ENCODE results near the gene EBF3.

Gene EBF3

DNA sequence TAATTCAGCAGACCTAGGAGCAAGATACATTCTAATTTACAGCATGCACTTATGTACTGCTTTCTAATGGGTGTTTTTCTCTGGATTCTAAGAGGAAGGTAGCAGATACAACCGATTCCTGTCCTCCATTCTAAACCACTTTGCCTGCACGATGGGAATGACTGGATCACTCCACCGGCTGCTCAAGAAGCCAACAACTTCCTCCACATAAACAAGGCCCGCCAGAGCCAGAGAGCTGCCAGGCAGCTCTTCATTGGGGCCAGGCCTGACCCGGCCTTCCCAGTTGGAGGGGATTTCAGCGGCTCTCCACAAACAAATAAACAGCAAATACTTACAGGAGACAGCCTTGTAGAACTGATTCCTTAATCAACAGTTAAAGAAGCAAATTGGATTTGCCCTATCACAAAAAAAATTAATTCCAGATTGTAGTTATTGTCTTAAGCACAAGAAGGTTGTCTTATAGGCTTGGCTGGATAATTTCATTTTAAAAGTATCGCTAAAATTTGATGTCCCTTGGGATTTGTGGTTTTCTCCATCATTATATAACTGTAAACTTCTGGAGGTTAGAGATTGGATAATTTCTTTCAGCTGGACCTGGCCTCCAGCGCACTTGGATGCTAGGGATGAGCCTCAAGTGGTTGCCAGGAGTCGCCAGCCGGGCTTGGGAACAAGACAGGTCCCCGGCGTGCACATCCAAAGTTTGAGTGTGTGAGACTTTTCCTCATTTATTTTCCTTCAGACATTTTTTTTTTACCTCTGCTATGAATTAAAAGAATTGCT lies 20.9 kb downstream of the EBF3 start:
- no peak for DNase-seq

DNA sequence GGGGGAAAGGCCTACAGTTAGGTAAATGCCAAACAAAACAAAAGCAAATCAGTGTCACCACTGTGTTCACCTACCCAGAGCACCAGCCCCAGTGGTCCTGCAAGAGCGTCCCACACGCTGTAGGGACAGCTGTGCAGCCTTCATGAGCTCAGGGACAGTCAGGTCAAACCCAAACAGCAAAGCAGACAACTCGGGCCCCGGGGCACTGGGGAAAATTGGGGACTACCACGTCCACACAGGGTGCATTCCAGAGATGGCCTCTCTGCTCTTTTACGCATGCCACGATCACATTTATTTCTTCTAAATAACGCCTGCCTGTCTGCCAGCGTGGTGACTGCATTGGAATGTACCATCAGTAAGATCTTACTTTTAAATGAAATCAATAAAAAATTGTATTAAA lies 21.7 kb downstream of the EBF3 start:
- no peak for DNase-seq

DNA sequence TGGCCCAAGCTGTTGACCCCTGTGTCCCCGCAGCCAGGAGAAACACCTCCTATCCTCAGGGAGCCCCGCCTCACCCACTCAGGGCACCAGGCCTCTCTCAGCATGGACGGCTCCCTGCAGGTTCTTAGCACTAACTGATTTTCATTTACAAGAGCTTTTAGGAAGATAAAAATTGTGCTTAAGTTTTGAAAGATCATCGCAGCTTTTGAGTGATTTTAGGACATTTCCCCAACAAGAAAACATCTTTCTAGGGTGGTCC lies 22.1 kb downstream of the EBF3 start:
- DNase-seq = no peak

DNA sequence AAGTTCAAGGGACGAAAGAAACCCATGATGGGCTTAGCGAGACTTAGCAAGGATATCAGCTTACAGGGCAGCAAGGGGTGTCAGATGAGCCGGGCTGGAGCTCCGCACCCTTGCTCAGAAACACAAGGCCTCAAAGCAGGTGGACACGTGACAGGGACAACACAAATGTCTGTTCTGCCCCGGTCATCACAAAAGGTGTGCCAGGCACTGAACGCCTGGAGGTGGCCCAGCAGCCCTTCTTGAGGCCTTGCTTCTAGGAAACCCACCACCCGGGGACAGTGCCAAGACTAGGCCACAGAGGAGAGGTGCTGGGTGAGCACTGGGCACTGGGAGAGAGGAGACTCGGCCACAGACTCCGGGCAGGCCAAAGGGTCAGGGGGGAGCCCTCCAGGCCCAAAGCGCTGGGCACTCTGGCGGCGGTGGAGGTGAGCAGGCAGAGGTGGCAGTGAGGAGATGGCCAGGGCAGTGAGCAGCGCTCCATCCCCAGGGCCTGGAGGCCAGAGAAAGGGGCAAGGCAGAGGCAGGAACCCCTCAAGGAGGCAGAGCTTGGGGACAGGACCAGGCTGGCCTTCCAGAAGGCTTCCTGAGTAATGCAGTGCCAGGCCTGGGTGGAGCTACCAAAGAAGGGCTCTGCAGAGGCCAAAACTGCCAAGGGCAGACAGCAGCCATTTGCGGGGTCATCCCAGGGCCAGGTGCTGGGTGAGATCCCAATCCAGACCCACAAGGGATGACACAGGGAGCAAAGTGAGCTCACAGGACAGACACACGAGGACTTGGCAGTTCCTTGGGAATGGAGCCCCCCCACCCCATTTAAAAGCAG lies 22.7 kb downstream of the EBF3 start:
- DNase-seq = no peak

DNA sequence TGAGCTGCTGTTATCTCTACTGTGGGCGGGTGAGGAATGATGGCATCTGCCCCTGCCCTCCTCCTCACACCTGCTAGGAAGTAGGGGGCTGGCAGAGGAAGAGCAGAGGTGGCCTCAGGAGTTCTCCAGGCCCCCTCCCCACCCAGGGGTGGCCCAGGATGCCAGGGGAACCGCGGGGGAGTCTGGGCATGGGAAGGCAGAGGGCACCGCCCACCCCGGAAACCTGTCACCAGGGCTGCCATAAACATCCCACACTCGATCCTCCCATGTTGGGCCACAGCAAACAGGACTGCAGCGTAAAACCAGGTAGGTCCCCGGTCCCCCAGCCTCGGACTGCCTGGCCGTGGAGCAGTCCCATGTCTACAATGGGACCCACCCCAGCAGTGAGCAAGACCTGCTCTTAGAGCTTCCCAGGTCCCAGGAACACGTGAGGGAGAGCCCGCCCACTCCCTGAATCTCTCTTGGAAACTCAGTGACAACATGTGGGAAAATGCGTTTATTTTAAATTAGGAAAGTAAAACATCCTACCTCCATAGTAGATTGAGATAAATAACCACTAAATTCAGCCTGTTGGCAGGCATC lies 23.4 kb downstream of the EBF3 start:
- DNase-seq = no peak

DNA sequence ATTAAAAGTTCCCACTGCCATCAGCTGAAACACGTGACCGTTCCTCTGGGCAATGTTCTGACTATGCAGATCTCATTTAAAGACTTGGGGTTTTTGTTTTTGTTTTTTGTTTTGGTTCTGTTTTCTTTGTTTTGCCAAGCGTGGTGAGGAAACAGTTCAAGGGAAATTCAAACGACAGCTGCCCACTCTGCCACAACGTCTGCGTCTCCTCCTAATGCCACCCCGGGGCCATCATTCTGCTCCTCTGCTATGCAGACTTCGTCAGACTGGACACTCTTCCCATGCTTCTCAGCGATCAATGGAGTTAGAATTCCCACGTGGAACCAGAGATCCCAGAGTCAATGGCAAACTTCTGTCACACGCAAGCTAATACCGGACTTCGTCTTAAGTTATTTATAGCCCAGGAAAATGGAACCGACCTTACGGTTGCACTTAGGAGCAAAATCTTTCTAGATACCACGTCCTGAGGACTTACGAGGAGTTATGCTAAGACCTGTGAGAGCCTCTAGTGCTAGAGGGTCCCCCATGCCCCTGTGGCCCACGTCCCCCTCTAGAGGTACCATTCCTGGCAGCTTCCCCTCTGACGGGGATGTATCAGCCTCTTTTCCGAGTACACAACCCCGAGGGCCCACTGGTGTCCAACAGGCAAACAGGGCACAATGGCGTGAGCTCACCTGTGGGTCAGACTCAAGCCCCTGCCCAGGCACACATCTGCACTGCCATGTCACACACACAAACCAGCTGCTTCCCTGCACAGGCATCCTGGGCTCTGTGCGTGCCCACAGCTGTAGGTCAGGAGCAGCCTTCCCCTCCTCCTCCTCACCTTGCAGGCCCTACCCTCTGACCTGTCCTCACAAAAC lies 24.4 kb downstream of the EBF3 start:
- no peak for DNase-seq

DNA sequence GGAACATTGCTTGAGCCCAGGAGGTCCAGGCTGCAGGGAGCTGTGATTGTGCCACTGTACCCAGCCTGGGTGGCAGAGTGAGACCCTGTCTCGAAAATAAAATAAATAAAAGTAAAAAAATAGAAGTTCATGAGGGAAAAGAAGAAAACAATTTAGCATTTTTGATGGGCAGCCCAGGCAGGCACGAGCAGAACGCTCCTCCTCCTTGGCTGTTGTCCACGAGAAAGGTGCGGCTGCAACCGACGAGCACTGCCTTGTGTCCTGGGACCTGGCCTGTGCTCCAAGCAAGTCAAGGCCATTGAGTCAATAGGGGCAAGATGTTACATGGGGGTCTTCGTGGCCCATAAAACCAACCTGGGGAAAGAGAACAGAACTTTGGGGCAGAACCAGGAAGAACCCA lies 25.6 kb downstream of the EBF3 start:
- DNase-seq = no peak

DNA sequence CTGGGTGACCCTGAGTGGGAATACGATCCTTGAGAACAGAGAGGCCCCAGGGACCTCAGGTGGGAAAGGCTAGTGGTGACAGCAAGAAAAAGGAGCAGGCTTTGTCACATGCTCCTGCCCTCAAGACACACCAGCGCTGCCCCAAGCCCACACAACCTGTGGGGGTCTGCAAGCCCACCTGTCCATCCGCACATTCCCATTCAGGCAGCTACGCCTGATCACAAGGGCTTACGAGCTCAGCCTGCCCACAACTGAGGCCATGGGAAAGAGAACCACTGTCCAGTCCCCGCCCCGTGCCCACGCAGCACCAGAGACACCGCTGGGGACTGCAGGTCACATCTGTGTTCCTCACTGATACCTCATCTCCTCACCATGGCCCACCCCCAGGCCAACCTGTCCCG lies 26.7 kb downstream of the EBF3 start:
- no peak for DNase-seq

DNA sequence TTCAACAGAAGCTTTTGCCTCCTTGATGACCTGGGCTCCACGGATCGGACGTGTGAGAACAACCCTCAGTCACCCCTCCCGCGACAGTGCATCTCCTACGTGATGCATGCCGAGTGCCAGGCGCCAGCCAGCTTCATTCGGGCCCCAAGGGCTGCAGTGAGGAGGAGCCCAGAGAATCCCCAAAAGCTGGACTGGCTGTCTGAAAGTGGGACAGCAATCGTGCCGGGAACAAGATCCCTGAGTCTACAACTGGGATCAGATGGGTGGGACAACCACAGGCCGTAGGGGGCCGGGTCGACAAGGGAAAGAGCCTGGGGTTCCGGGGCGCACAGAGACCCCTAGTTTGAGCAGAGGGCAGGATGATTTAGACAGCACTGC lies 27.2 kb downstream of the EBF3 start:
- no peak for DNase-seq

DNA sequence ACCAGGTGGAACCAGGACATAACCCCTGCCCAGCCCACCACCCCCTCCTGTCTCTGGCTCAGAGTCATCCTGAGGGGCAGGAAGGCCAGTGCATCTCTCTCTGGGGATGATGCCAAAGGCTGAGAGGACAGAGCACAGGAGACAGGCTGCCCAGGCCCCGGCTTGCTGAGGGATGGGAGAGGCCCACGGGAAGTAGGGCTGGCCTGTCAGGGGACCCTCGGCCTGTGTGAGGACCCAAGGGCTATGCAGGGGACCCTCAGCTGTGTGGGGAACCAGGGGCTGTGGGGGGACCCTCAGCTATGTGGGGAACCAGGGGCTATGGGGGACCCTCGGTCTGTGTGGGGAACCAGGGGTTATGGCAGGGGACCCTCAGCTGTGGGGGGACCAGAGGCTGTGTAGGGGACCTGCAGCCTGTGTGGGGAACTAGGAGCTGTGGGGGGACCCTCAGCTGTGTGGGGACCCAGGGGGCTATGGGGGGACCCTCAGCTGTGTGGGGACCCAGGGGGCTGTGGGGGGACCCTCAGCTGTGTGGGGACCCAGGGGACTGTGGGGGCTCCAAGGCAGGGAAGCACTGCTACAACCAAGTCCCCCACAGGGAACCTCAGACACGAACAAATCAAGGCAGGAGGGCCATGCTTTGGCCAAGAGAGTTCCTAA lies 27.7 kb downstream of the EBF3 start:
- no peak for DNase-seq

DNA sequence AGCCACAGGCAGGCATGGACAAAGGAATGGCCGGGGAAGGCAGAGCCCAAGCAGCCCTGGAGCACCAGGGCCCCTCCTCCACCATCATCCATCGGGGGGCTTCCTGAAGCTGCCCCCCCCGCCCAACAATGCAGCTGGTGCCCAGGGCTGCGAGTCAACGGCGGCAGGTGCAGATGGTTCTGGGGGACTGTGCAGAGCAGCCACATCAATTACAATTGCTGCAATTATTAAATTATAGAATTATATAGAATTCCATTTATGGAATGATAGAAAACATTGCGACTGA lies 28.3 kb downstream of the EBF3 start:
- DNase-seq = no peak

DNA sequence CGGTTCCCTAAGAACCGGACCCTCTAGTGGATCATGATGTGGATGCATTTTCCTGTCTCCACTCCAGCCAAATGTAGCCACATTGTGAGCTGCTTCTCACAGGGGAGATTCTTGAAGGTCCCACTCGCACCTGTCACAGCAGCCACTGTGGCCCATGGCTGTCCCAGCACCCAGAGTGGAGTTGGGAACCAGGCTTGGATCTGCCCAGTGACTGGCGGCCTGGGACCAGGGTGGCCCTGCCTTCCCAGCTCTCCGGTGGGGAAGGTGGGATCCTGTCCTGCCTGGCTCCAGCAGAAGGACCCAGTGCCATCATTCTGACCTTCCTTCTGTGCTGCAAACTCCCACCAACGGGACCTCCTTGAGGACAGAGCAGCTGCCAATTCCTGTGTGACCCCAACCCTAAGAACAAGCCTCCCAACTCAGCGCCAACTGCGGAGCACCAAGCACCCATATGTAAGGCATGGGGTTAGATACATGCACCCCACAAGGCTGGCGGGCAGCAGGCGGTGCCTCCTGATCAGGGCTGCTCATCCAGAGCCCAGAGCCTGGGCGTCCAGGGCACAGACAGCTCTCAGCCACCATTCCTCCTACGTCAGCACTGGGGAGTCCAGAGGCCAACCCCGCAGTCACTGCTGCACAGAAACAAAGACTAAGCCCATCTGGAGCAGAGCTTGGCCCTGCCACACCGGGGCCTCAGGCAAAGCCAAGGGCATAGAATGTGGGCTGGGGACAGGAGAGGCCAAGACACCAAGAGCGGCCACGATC lies 28.8 kb downstream of the EBF3 start:
- no peak for DNase-seq

DNA sequence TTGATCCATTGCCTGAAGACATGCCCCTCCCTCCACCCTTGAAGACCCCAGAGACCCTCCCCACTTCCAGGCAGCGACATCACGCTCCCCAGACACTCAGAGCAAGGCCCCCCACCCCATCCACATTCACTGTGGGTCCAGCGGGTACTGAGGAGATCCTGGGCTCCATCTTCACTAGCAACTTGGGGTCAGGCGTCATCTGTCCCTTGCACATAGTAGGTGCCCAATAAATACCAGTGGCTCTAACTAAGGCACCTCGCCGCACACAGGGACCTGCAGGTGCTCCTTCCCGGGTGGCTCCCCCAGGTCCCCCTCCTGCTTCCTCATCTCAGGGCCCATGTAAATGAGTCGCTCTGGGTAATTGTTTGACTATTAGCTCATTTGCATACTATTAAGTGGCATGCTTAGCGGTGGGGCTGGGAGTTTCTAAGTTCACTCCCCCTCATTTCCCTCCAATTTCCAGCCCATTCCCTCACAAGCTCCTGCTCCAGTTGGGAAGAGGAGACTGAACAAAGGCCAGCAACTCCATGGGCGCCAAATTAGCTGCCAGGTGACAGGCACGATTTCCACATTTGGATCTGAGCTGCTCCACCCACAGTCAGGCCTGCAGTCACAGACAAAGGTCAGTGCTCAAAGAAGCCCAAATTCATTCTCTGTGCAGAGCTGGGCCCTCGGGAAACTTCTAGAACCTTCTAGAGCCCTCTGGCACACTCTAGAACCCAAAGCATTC lies 29.7 kb downstream of the EBF3 start:
- no peak for DNase-seq

DNA sequence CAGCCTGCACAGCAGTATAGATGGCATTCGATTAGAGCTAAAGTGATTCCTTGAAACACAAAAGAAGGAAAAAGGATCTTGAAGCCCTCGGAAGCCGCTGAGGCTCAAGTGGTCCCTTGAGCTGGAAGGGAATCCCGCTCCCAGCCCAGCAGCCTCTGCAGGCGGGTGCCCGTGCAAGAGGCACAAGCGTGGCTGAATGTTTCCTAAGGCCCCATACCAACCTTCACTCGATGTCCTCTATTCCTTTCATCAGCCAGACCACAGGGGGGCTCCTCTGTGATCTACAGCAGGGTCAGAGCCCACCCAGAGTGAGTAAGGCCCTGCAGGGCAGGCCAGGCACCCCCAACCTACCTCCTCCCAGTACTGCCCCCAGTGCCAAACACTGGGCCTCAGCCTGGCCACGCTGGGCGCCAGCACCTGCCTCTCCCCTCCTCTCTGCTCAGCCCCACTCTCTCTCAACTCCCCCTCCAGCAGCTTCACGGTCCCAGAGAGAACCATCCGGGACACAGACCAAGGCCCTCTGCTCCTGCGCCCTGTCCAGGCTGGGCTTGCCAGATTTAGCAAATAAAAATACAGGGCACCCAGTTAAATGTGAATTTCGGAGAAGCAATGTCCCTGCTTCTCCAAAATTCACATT lies 30.5 kb downstream of the EBF3 start:
- DNase-seq = no peak

DNA sequence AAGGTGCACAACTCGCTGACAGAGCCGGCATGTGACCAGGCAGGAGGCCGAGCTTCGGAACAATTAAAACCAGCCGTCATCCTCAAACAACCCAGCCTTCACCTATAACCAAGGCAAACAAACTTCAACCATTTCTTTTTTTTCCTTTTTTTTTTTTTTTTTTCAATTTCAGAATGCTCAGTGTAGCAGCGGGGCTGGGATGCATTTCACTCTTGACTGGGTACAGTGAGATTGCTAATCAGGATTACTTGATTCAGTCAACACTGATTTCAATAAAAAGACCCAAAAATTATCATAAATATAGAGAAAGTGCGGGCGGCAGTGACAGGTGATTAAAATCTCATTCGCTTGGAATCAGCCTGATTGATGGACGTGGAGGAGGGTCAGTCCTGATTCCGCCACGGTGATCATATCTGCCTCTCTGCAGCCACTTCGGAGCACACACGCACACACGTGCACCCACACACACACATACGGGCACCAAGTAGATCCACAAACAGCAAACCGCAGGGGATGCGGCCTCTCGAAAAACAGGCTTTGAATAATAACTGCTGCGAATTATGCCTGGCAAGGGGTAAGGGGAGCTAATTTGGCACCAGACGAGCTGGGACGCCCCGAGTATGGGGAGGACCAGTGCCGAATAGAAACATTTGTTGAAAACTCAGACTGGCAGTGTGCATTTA lies 31.2 kb downstream of the EBF3 start:
- DNase-seq = no peak

DNA sequence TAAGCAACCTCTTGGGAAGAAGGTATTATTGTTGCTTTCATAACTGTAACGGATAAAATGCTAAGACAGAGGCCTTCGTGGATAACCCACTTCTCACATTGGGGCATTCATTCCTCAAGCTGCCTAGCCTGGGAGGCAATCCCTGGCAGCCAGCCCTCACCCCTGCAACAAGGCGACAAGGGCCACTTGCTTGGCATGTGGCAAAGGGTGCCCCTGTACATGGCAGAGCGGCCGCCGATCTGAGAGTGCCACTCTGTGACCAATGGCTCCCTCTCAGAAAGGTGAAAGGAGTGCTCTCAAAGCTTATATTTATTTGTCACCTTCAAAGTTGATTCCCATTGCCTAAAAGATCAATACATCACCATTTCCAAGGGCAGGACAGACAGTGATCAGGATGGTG lies 31.9 kb downstream of the EBF3 start:
- no peak for DNase-seq

DNA sequence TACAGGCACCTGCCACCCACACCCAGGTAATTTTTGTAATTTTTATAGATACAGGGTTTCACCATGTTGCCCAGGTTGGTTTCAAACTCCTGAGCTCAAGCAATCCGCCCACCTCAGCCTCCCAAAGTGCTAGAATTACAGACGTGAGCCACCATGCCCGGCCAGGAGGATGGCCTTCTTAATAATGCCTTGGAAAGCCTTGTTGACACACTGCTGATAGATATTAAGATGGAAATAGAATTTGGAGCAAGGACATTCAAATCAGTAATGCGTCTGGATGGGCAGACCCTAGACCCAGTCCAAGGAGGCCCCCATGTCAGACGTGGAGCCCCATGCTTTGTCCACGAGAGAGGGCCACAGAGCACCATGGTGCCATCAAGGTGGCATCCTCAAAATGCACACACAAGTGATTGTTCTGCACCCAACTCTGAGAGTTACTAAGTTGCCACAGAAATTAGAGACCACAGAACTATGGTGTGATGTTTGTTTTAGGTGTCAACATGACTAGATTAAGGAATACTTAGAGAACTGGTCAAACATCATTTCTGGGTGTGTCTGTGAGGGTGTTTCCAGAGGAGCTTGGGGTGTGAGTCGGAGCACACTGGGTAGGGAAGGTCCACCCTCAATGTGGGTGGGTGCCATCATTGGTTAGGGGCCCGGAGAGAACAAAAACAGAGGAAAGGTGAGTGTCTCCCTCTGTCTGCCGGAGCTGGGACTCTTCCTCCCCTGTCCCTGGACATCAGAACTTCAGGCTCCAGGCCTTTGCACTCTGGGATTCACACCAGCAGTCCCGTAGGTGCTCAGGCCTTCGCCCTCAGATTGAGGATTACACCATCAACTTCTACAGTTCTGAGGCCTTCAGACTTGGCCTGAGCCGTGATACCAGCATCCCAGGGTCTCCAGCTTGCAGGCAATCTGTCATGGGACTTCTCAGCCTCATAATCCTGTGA lies 34.5 kb downstream of the EBF3 start:
- no peak for DNase-seq

DNA sequence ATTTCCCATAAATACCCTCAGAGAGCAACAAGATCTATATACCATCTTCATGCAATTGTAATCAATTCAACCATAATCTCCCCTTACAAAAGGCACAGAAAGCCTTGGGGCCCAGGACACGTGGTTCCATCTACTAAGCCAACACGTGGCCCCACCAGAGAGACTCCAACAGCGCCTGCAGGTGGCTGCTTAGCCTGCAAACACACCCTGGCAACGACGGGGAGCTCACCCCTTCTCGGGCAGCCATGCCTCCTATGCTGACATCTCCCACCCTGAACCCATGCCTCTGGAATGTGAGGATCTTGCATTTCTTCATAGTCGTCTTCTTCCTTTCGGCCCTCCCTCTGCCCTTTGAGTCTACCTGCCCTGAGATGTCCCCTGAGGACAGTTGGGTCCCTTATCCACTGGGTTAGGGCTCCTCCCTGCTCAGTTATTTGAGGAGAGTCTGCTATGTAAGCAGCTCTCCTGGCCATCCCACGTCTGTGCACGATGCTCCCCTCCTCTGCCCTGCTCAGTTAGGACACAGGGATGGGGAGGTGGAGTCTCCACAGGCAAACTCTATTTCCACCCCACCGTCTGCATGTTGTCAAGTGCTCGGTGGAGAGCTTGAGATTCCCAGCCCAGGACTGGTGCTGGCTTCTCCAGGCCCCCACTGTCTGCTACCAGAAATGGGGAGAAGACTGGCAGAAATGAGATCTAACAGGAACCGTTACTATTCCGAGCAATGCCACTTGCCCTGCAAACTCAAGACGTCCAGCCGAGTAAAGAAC lies 36.5 kb downstream of the EBF3 start:
- no peak for DNase-seq
